ENCODE data around the gene DCP1B. TPM values are rescaled to one million over a fixed set of nuclear protein-coding genes. Genes with fewer than 3 reads are reported as not detected.
A peak's percentile ranks its signal among the peaks of the same experiment; 100 is the strongest.

Gene DCP1B
- total and polyA plus RNA-seq, 11 donors, result 1.3 to 5.7 (median 2.4) TPM

GRCh38 chr12:1907652-1908611 is 96.3 kb downstream of the DCP1B start:
- H3K27me3 ChIP-seq, result no peaks in the 10 kb centered on the region
- TF ChIP-seq CTCF (IDR thresholded peaks at IDR 0.05) (no peak), POLR2A (IDR thresholded peaks at IDR 0.05) (no peak)
- H3K36me3 ChIP-seq, result no peaks in the 10 kb centered on the region
- no peak overlapping the region for H3K27ac ChIP-seq
- ATAC-seq (peak in 2 of 4 donors; percentile 13 to 44), DNase-seq (peak in 1 of 5 donors; percentile 61)
- peaks cover 0 to 36% (median 19%) of the 10 kb centered on the region in 12 donors for H3K9me3 ChIP-seq
- H3K4me3 ChIP-seq, result peak overlapping the region in 1 of 12 donors; percentile 6
- peaks cover 0 to 7% (median 0%) of the 10 kb centered on the region in 12 donors for H3K4me1 ChIP-seq
- 24 to 33% (median 30%) methylated on average over 59 to 67 of the region's 67 CpGs for WGBS, 4 donors
- intact Hi-C loops (cut with DNase I), result no loop called here

DNA sequence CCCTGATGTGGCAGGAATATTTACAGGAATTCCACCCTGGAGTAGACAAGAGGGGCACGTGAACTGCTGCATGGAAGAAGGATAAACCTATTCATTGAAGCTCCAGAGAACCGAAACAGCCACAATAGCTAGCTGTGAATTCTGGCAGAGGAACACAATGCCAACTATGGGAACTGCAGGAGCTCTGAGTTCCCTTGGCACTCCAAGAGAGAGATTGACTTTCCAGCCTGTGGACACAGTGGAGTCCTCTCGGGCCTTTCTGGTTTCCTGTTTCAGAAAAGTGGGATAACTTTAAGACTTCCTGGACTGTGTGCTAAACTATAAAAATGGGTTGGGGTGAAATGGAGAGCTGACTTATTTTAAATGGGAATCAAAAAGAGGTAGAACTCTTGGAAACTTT is 97.7 kb downstream of the DCP1B start:
- Histone ChIP-seq H3K9me3 (peaks cover 0 to 49% (median 25%) of the 10 kb centered on the region in 12 donors), H3K36me3 (no peaks in the 10 kb centered on the region), H3K4me1 (peaks cover 0 to 7% (median 0%) of the 10 kb centered on the region in 12 donors), H3K4me3 (no peak overlapping the region), H3K27me3 (no peaks in the 10 kb centered on the region), H3K27ac (no peak overlapping the region)
- ATAC-seq, result peak; percentile 47 to 67 (median 55)
- 15 to 31% (median 23%) methylated on average over 3 of the region's 3 CpGs for WGBS, 4 donors
- intact Hi-C loops (cut with DNase I), result no loop called here
- TF ChIP-seq CTCF (IDR thresholded peaks at IDR 0.05) (no peak), POLR2A (IDR thresholded peaks at IDR 0.05) (no peak)
- DNase-seq, result no peak

GRCh38 chr12:1904875-1905274 is 99.4 kb downstream of the DCP1B start:
- TF ChIP-seq CTCF (IDR thresholded peaks at IDR 0.05) (no peak), POLR2A (IDR thresholded peaks at IDR 0.05) (no peak)
- H3K4me3 ChIP-seq, result no peak overlapping the region
- peaks cover 0 to 7% (median 0%) of the 10 kb centered on the region in 12 donors for H3K4me1 ChIP-seq
- no peaks in the 10 kb centered on the region for H3K36me3 ChIP-seq
- intact Hi-C loops (cut with DNase I), result no loop called here
- H3K9me3 ChIP-seq, result peaks cover 0 to 52% (median 27%) of the 10 kb centered on the region in 12 donors
- no peak overlapping the region for H3K27ac ChIP-seq
- no peaks in the 10 kb centered on the region for H3K27me3 ChIP-seq
- ATAC-seq, result no peak
- no peak for DNase-seq

DNA sequence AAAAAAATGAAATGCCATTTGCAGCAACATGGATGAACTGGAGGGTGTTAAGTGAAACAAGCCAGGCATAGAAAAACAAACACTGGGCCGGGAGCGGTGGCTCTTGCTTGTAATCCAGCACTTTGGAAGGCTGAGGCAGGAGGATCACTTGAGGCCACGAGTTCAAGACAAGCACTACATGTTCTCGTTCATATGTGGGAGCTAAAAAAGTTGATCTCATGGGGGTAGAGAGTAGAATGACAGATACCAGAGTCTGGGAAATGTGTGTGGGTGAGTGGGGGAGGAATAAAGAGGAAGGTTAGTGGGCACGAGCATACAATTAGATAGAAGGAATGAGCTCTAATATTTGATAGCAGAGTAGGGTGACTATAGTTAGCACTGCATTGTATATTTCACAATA is 107.3 kb downstream of the DCP1B start:
- WGBS, 4 donors, result 64 to 71% (median 70%) methylated on average over 5 of the region's 5 CpGs
- DNase-seq (no peak), ATAC-seq (no peak)
- no peak overlapping the region for H3K4me3 ChIP-seq
- TF ChIP-seq CTCF (IDR thresholded peaks at IDR 0.05) (no peak), POLR2A (IDR thresholded peaks at IDR 0.05) (no peak)
- no peaks in the 10 kb centered on the region for H3K4me1 ChIP-seq
- peaks cover 0 to 30% (median 9%) of the 10 kb centered on the region in 12 donors for H3K9me3 ChIP-seq
- no peaks in the 10 kb centered on the region for H3K36me3 ChIP-seq
- H3K27me3 ChIP-seq, result no peaks in the 10 kb centered on the region
- H3K27ac ChIP-seq, result no peak overlapping the region
- intact Hi-C loops (cut with DNase I), result no loop called here
